ENCODE results near the gene SCN11A. TPM values are rescaled to one million over a fixed set of nuclear protein-coding genes. Genes with fewer than 3 reads are reported as not detected.

Gene SCN11A
- total RNA-seq, 1 experiment from 2014 or later, result 0.13 TPM

DNA sequence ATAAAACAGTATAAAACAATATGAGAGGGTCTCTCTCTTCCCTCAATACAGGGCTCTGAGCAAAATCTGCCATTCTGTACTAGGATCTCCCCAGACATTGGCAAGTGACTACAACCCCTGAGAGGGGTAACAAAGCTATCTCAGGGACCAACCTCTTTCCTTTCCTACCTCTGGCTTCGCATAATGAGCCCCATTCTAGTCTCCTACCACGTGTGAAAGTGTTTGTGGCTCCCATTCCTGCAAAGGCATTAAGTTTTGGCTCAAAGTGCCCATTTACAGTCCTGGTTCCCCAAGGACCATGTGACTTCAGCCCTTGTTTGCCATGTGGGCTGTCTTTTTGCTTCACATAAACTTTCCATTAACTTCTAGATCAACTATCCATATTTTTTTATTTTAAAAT lies 46.4 kb downstream of the SCN11A start (continued):
- TF ChIP-seq ATF6 (CRISPR knock-in tag; IDR thresholded peaks at IDR 0.05), result no peak
- TF ChIP-seq RELA (CRISPR knock-in tag; IDR thresholded peaks at IDR 0.05; ENCODE audit: borderline replicate concordance), result no peak
- TF ChIP-seq E2F1 (CRISPR knock-in tag; IDR thresholded peaks at IDR 0.05), result no peak

Other genes with a start within 250 kb of the SCN11A start
- not detected in 3 replicates for gene SCN10A, start 235.7 kb downstream of the SCN11A start, total RNA-seq (2021)
- 35.5 to 40.9 TPM (median 40.9 TPM) in 3 replicates for gene WDR48, start 72 bp upstream of the SCN11A start, total RNA-seq (2021)
- gene GORASP1, start 55.7 kb upstream of the SCN11A start, total RNA-seq (2021), result 44.6 to 50.7 TPM (median 47.4 TPM) in 3 replicates
- gene TTC21A, start 55.7 kb upstream of the SCN11A start, total RNA-seq (2021), result 3.8 to 4.6 TPM (median 4.4 TPM) in 3 replicates
- 8.0 to 8.7 TPM (median 8.5 TPM) in 3 replicates for gene CSRNP1, start 101.6 kb upstream of the SCN11A start, total RNA-seq (2021)
- not detected in 3 replicates for gene XIRP1, start 140.7 kb upstream of the SCN11A start, total RNA-seq (2021)
- 0.07 to 0.37 TPM (median 0.11 TPM) in 3 replicates for gene CX3CR1, start 228.1 kb upstream of the SCN11A start, total RNA-seq (2021)

All from WTC11 (cell line).